ENCODE measurements around the gene IGF1. TPM values are rescaled to one million over a fixed set of nuclear protein-coding genes. Genes with fewer than 3 reads are reported as not detected.

Gene IGF1
- total and polyA plus RNA-seq, 9 of the 15 experiments (the other 6 are each of a cell fraction or from before 2014, with no cell fraction given), result 3.7 to 13.9 (median 4.5) TPM

DNA sequence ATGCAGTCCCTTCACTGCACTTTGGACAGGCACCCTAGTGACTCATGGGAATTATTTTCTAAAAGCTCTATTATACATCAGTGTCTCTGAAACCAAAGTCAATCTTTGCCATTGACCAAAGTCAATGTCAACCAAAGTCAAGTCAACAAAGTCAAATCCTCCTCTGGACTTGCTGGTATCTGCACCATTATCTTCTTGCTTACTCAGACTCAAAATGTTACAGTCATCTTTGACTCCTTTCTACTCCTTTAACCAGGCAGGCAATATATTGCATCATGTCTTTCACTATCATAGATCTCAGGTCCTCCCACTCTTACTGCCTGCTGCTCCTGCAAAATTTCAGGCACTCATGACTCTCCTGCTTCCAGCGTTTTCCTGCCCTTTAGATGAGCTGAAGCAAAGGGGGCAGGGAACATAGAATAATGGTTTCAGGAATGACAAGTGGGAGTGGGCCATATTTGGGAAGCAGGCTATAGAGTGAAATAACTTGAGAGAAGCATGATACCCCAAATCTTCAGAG lies 39.2 kb downstream of the IGF1 start (continued):
- TF ChIP-seq SP2 (IDR thresholded peaks at IDR 0.05; ENCODE audit: extremely low read depth, low read depth, low read length, poor library complexity, severe bottlenecking) (no peak), ZNF507 (tag; conservative IDR thresholded peaks at IDR 0.05) (no peak), ZNF444 (CRISPR knock-in tag; IDR thresholded peaks at IDR 0.05) (no peak), GTF2E2 (tag; IDR thresholded peaks at IDR 0.05) (no peak), CHD2 (IDR thresholded peaks at IDR 0.05; ENCODE audit: low read depth, low read length) (no peak), LCOR (CRISPR knock-in tag; IDR thresholded peaks at IDR 0.05) (no peak), TAF1 (IDR thresholded peaks at IDR 0.05; ENCODE audit: control insufficient read depth, extremely low read depth, insufficient read depth, low read length, severe bottlenecking) (no peak), LARP7 (IDR thresholded peaks at IDR 0.05) (0 out of 2 replicates have a peak, but pooled peaks have one; percentile 23), ESRRA (IDR thresholded peaks at IDR 0.05; ENCODE audit: borderline replicate concordance, low read depth) (peak; percentile 95), SIN3A (IDR thresholded peaks at IDR 0.05; ENCODE audit: borderline replicate concordance in 2 of 2, control insufficient read depth in 1 of 2, low read depth in 2 of 2, low read length in 2 of 2) (no peak), KDM4B (IDR thresholded peaks at IDR 0.05; ENCODE audit: borderline replicate concordance in 2 of 2, low read depth in 1 of 2) (no peak), ZBTB1 (CRISPR knock-in tag; IDR thresholded peaks at IDR 0.05; ENCODE audit: borderline replicate concordance, low read depth) (no peak), ZNF121 (CRISPR knock-in tag; conservative IDR thresholded peaks at IDR 0.05) (no peak), EGR1 (conservative IDR thresholded peaks at IDR 0.05) (peak; percentile 79), ATF2 (CRISPR knock-in tag; IDR thresholded peaks at IDR 0.05) (no peak), SUPT5H (IDR thresholded peaks at IDR 0.05) (no peak), PYGO2 (tag; IDR thresholded peaks at IDR 0.05) (no peak), SETDB1 (IDR thresholded peaks at IDR 0.05; ENCODE audit: low read length) (no peak), CREB3L1 (IDR thresholded peaks at IDR 0.05; ENCODE audit: borderline replicate concordance, low read depth) (no peak)
- TF ChIP-seq, protein P1, sequence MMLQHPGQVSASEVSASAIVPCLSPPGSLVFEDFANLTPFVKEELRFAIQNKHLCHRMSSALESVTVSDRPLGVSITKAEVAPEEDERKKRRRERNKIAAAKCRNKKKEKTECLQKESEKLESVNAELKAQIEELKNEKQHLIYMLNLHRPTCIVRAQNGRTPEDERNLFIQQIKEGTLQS (IDR thresholded peaks at IDR 0.05), result peak; percentile 100
- TF ChIP-seq, protein P1 (CRISPR knock-in tag; conservative IDR thresholded peaks at IDR 0.05), result peak; percentile 90; the same call in 1 of the 2 replicates
- TF ChIP-seq, protein P2, sequence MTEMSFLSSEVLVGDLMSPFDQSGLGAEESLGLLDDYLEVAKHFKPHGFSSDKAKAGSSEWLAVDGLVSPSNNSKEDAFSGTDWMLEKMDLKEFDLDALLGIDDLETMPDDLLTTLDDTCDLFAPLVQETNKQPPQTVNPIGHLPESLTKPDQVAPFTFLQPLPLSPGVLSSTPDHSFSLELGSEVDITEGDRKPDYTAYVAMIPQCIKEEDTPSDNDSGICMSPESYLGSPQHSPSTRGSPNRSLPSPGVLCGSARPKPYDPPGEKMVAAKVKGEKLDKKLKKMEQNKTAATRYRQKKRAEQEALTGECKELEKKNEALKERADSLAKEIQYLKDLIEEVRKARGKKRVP (CRISPR knock-in tag; IDR thresholded peaks at IDR 0.05), result peak; percentile 99
- TF ChIP-seq, protein P3, sequence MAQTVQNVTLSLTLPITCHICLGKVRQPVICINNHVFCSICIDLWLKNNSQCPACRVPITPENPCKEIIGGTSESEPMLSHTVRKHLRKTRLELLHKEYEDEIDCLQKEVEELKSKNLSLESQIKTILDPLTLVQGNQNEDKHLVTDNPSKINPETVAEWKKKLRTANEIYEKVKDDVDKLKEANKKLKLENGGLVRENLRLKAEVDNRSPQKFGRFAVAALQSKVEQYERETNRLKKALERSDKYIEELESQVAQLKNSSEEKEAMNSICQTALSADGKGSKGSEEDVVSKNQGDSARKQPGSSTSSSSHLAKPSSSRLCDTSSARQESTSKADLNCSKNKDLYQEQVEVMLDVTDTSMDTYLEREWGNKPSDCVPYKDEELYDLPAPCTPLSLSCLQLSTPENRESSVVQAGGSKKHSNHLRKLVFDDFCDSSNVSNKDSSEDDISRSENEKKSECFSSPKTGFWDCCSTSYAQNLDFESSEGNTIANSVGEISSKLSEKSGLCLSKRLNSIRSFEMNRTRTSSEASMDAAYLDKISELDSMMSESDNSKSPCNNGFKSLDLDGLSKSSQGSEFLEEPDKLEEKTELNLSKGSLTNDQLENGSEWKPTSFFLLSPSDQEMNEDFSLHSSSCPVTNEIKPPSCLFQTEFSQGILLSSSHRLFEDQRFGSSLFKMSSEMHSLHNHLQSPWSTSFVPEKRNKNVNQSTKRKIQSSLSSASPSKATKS (CRISPR knock-in tag; IDR thresholded peaks at IDR 0.05), result no peak

All from K562 (cell line).